Aortic smooth muscle cell (primary cell): ENCODE results near the gene POGLUT3. TPM values are rescaled to one million over a fixed set of nuclear protein-coding genes. Genes with fewer than 3 reads are reported as not detected.

ENCODE experiments used
- total RNA-seq: library from RNA; depleted of rRNA; stranded (reverse); fragments of >200 nt; gene quantifications from 2 replicates; pipeline ENCODE4 v1.2.3, GENCODE V29; 2014

The POGLUT3 gene
- total RNA-seq: 27.5 and 43.3 TPM in 2 replicates

GRCh38 chr11:108498046-108498815 is at the start of gene POGLUT3:
Gene POGLUT3 (minus strand): TSS chr11:108498384. CDS start chr11:108498366, 18 bp downstream.

GRCh38 chr11:108467091-108467823 is 30.9 kb downstream of the POGLUT3 start, which contains the start of gene C11orf65:
Gene C11orf65 (minus strand): TSS chr11:108467529. CDS start chr11:108461559, 5,970 bp downstream.

Other genes starting within 250 kb of the POGLUT3 start
- gene C11orf65, start 30.9 kb downstream of the POGLUT3 start, total RNA-seq: 0.62 and 1.2 TPM in 2 replicates
- 0.19 and 0.53 TPM in 2 replicates for gene EXPH5, start 95.4 kb upstream of the POGLUT3 start, total RNA-seq
- 16.8 and 21.3 TPM in 2 replicates for gene DDX10, start 166.7 kb upstream of the POGLUT3 start, total RNA-seq